HG02973 (cell line): ENCODE results near the gene HPS1.

Source experiments
- ATAC-seq: cut with Tn5 transposase; IDR thresholded peaks from one replicate; pipeline ENCODE4 v1.9.1; 2021; ENCODE audit warnings: moderate library complexity; ENCODE audit not compliant: unreplicated experiment

The HPS1 gene

DNA sequence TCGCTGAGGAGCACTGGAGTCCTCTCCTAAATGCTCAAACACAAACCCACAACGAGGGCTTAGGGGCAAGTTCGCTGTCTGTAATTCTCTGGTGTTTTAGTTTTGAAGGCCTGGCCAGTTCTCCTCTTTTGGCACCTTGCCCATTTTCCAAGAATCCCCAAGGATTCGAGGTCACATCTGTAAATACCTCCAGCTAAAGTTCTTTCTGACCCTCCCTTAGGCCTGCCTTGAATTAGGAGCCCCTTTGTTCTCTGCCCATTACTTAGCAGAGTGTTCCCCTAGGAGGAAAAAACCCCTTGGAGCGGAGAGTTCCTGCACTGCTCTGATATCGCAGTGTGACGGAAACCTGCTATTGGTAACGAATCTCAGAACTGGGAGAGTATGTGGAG, 31.0 kb downstream of the HPS1 start:
- ATAC-seq = no peak

DNA sequence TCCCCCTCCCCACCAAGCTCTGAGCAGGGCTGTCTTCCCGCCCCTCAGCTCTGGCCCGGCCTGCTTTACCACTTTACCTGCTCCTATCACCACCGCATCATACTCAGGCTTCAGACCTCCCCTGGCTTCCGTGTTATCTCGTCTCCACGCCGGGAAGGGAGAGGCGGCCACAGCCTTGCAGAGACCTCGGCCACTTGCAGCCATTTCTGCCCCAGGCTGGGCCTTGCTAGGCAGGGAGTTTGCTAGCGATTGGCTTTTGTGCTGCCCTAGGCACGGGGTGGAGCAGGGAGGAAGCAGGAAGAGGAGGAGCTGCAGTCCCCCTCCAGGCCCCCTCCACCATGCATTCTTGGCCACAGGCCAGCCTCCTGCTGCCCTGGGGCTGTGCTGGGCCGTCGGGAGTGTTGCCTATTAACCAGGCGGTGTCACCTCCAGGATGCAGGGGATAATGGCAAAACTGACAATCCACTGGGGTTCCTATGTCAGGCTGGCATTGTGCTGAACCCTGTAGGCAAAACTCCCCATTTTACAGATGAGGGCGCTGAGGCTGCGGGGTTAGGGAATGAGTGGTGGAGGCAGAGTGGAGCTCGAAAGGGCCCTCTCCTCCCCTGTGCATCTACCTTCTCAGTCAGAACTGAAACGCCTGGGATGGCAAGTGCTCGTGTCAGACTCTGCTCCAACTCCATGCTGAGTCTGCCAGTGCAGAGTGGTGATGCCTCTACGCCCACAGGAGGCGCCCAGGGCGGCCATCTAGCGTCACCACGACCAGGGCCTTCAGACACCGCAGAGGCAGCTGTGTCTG, 31.6 kb downstream of the HPS1 start, which contains the start of gene PYROXD2:
Gene PYROXD2, minus strand, starts transcription at position 251 of the 799 bp plus-strand sequence. Its CDS starts 47 bp downstream, at position 204.
- no peak for ATAC-seq

DNA sequence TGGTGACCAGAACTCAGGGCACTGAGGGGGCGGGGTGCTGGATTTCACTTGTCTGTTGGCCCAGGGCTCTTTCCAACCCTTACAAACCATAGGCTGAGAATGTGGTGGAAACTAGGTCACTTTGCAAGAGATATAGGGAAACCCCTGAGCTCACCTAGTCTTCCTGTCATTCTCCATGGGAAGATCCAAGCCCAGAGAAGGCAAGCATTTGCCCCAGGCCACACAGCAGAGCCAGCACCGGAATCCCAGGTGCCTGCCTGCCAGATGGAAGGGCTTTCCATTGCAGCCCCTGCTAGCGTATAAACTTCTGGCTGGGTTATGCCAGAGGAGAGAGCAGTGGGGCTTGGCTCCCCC, 32.2 kb downstream of the HPS1 start:
- no peak for ATAC-seq

GRCh38 chr10:98411768-98412167, 35.0 kb downstream of the HPS1 start:
- no peak for ATAC-seq

DNA sequence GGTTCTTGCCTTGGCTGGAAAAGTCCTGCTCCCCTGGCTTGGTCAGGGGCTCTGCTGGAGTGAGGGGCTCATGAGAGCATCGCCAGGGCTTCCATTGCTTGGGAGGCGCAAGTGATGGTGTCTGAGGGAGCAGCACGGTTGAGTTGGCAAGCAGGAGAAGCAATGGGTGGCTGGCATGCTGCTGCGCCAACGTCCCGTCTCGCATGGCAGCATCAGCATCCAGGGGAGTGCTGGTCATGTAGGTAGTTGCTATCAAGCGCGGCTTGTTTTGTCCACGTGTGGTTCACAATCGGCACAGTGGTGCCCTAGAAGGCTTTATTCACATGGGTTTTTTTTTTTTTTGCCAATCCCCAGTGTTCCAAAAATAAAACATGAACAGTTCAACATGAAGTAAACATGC, 35.6 kb downstream of the HPS1 start:
- ATAC-seq = no peak

- ATAC-seq = no peak
Measured at GRCh38 chr10:98410759-98411158, 36.0 kb downstream of the HPS1 start.

GRCh38 chr10:98410135-98410743, 36.5 kb downstream of the HPS1 start:
- no peak for ATAC-seq

DNA sequence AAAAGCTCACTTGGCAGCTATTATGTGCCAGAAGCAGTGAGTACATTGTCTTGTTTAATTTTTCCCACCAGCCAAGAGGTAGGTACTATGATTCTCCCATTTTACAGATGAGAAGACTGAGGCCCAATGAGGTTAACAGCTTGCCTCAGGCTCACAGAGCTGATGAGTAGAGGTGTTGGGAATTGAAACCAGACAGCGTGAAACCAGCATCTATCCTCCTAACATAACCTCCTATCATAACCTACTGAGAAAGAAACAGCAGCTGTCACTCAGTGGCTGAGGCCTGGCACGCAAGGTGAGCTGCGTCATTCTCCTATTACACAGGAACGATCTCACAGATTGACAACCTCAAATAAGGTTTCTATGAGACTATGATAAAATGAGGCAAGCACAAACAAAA, 37.9 kb downstream of the HPS1 start:
- no peak for ATAC-seq

GRCh38 chr10:98407744-98408241, 38.9 kb downstream of the HPS1 start:
- ATAC-seq = no peak

DNA sequence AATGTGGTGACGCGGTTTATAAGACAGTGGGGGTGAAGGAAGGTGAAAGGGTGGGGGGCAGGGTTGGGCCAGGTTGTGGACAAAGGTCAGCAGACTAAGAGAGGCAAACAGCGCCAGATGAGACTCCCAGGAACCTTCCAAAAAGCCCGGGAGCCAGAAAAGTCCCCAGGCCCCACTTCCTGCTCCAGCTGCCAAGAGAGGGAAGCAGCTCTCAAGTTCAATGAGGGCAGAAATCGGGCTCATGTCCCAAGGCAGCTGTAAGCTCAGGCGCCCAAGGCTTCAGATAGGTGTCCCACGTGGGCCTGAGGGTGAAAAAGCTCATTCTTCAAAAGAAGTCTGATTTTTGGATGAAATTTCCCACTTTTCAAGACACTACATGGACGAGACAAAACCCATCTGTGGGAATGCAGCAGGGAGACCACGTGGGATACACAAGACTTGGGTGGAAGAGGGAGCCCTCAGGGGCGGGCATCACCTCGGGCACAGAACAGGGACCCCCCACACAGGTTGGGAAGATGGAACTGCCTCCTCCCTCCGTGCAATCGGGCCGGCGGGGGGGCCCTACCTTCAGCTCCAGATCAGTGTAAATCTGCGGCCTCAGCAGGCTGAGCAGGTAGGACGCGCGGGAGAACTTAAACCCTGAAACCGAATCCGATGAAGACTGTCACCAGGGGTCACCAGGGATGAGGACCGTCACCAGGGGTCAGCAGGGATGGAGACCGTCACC, 39.6 kb downstream of the HPS1 start:
- ATAC-seq = no peak

DNA sequence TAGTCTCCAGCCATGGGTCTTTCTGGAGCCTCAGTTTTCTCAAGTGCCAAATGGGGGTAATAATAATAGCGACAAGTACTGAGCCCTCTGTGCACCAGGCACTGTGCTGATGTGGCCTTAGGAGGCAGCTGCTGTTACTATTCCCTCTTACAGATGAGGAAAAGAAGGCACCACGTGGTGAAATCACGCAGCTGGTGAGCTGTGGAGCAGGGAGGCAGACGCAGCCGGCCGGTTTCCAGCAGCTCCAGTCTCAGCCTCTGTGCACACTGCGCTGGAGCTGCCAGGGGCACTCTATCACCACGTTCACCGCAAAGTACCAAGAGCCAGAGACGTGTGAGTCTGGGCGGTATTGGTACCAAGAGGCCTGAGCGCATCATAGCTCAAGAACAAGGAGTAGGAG, 41.3 kb downstream of the HPS1 start:
- ATAC-seq = no peak

DNA sequence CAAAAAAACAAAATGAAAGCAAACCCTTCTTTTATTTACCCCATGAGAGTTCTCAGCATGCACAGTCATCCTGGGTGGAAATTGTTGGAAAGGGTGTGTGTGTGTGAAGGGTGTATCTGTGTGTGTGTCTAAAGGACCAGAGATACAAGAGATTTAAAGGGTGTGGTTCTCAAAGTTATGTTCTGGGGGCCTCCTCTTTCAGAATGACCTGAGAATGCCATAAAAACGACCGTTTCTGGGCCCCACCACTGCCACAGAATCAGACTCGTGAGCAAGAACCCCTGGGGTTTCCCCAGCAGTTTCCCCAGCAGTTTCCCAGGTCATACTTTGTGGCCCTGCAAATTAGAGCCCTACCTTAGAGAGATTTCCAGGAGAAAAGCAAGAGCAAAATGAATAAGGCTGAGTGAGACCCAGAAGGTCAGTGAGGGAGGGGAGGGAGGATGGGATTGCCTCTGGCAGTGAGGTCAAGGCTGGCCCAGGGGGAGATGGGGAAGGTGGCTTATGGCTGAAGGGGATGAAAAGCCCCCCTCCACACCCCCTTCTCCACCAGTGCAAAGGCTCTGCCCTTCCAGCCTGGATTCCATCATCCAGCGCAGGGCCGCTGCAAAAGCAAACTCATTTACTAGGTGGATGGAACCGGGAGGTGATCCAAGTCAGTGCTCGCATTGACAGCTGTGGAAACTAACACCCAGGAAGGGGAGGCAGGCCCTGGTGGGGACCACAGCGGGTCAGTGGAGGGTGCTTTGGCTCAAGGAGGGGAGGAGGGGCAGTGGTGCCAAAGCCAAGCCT, 42.0 kb downstream of the HPS1 start:
- ATAC-seq = peak; percentile 50

DNA sequence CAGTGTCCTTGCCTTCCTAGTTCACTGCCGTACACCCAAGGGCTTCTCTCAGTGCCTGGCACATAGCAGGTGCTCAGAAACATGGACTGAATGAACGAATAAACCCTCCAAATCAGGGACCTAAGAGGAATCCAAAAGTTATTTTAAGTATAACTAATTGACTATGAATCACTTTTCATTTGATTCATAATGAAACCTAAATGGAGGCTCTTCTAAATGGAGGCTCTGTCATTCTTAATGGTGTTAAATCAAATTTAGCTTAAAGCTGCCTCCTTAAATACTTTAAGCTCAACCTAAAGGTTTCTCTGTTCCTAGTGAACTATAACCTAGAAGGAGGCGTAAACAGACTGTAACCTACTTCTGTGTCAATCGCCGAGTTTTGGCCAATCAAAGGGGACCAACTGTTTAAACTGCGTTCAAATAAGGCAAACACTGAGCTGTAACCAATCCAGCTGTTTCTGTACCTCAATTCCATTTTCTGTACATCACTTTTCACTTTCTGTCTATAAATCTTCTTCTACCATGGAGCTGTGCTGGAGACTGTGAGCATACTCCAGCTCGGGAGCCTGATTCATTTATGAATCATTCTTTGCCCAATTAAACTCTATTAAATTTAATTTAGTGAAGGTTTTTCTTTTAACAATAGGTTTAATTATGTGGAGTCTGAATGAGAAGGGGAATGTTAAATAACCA, 42.8 kb downstream of the HPS1 start:
- no peak for ATAC-seq

- ATAC-seq = no peak
Measured at GRCh38 chr10:98402931-98403718, 43.6 kb downstream of the HPS1 start.

- no peak for ATAC-seq
Measured at GRCh38 chr10:98402478-98402877, 44.3 kb downstream of the HPS1 start.

GRCh38 chr10:98400482-98400881, 46.3 kb downstream of the HPS1 start:
- ATAC-seq = no peak

DNA sequence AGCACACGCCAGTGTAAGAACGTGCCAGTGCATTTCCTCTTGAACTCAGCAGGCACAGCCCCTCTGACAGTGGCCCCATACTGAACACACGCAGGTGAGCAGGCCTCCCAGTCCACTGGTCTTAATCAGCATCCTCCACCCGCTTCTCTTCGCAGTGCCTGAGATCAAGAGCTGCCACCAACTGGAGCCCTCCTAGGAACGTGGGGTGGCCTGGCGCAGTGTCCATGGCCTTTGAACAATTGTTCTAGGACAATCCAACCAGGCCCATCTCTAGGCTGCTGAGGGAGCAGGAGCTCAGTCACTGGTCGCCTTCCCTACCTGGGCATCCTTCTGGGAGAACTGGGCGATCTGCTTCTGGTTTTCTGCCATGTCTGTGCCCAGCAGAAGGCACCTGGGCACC, 47.0 kb downstream of the HPS1 start:
- no peak for ATAC-seq

DNA sequence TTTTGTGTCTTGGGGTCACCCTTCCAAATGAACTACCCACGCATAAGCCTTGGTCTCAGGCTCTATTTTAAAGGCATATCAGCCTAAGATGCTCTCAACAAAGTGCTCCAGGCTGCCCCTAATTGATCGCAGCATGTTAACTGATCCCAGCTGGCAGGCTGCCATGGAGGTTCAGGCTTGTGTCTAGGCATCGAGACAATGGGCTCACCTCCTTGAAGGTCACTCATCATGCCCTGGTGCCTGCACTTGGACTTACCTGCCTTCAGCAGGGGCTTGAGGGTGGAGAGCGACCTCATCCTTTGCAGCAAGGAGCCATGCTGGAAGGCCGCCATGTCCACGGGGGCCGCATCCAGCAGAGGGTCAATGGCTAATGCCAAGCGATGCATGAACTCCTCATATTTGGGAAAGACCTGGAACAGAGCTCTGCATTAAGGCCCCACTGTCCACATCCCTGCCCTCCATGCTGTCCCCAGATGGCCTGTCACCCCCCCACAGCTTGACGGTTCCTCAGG, 49.6 kb downstream of the HPS1 start:
- ATAC-seq = no peak
